SKM-1 (cell line): ENCODE measurements around the gene FAM210A.
A peak's percentile ranks its signal among the peaks of the same experiment; 100 is the strongest.

Source experiments
- DNase-seq: peaks from one replicate; lab custom pipeline; 2025; ENCODE audit not compliant: unreplicated experiment; lab: John Stamatoyannopoulos, UW

Gene FAM210A

DNA sequence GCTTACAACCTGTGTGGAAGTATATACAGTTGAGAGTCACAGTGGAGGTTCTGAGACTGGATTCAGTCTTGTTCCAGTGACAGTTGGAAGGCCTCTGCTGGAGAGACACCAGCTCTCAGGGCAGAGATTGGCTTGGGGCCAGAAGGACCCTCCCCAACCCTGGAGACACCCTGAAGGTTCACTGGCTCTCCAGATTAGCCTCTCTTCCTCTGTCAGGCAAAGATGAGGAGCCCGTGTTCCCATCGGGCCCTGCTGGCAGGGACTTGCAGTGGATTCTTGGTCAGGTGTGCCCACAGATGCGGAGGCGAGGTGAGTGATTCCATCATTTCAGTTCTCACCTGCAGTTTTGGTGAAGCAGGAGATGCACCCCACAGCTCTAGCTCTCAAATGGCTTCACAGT, 78.6 kb downstream of the FAM210A start:
- DNase-seq: no peak

DNA sequence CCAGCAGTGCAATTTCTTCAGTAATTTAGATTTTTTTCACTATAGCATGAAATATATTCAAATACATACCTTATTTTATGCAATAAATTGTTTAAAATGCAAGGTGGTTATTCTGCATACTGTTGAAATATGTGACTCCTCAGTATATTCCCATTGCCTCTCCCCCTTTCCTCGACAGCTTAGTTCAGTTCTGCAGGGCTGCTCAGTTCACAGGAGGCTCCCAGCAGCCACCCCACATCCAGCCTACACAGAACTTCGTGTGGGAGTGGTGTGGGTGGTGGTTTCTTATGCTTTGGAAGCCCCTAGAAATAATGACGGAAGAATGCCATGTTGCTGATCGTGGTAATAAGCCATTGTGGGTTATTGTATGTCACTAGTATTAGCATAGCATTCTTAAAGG, 79.7 kb downstream of the FAM210A start:
- DNase-seq: no peak

DNA sequence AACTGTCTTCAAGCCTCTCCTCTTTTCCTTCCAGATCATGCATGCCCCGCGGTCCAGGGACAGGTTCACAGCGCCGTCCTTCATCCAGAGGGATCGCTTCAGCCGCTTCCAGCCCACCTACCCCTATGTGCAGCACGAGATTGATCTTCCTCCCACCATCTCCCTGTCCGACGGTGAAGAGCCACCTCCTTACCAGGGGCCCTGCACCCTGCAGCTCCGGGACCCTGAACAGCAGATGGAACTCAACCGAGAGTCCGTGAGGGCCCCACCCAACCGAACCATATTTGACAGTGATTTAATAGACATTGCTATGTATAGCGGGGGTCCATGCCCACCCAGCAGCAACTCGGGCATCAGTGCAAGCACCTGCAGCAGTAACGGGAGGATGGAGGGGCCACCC, 81.3 kb downstream of the FAM210A start:
- no peak for DNase-seq

- DNase-seq: no peak
Measured at GRCh38 chr18:13643261-13643751, 83.1 kb downstream of the FAM210A start.

- DNase-seq: no peak
Measured at GRCh38 chr18:13642440-13642827, 83.9 kb downstream of the FAM210A start.

DNA sequence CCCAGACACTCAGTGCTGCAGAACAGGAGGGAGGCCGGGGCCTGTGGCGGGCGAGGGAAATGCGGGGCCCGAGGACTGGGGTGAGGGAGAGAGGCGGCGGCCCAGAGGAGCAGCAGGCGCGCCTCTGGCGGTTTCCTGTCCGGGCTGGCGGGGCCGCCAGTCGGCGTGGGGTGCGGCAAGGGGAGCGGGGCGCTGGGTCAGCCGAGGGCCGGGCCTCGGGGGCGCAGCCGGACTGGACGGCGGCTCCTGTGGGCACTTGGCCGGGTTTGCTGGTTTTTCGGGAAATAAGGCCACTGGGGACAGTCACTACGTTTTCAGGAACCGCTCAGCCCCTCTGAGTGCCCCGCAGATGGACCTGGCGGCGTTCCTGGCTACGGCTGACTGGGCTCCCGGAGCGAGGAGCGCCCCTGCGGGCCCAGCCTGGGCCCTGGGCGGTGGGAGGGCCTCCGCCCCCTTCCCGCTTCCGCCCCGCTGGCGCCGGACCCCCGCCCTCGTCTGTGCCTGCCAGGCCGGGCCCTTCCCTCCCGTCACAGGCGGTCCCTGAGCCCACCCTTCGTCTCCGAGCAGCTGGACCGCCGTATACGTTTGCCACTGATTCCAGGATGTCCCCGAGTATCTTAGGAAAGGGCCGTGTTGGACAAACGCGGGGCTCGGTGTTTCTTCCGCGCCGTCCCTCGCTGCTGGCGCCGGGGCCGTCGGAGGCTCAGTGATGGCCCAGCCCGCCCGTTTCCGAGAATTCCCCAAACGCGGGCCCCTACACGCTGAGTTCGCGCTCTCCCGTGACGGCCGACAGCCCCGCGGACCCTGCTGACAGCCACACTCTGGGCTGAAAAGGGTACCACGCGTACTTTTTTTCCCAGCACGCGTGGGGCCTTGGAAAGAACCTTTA, 84.6 kb downstream of the FAM210A start:
- DNase-seq: no peak

DNA sequence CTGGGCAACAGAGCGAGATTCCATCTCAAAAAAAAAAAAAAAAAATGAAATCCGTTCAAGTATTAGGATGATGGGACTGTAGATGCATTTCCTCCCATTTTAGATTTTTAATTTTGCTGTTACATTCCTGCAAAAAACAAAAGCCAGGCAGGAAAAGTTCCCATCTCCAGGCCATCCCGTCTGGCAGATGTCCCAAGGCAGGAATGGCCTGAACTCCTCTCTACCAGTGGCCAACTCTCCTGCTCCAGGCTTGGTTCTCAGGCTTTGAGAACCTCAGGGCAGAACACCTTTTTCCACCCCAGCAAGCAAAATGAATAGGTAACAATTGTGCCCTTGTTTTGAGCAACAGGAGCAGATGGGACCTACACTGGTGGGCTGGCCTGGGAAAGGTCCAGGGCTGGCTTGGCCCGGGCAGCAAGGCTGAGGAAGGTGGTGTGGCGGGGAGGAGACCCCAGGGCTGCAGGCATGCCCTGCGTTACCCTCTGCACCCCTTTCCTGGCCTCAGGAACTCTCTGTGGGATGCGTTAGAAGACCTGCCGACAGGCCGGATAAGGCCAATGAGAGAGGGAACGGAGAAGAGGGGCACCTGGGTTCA, 86.0 kb downstream of the FAM210A start:
- no peak for DNase-seq

DNA sequence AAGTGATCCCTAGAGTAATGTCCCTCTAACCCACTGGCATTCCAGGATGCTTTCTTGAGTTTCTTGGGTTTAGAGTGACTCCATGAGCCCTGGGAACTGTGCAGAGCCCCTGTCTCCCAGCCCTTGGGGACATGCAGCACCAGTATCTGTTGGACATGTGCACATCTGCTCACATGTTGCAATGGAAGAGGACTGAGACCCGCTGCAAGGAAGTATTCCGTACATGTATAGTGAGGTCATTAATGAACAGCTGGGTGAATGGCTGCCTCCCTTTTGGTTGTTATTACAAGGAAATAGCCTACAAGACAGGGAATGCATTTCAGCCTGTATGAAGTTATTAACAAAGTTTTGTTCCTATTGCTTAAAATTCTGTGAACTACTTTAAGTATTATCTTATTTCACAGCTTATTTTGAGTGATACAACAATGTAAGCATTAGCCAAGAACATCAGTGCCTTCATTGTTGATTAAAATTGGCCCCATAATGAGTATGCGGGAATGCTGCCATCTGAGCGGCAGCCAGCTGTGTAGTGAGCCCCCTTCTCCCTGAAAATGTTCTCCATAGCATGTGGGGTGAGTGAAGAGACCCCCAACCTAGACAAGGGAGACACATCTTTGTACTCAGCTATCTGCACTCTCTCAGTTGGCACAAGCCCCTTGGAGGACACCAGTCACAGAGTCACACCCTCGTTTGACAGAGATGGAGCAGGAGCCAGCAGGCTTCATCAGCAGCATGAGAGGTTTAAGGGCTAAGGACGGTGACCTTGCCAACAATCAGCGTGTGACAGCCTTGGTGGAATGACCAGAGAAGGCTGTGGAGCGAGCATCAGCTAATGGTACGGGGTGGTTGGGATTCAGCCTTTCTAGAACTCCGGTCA, 87.4 kb downstream of the FAM210A start:
- DNase-seq: no peak

DNA sequence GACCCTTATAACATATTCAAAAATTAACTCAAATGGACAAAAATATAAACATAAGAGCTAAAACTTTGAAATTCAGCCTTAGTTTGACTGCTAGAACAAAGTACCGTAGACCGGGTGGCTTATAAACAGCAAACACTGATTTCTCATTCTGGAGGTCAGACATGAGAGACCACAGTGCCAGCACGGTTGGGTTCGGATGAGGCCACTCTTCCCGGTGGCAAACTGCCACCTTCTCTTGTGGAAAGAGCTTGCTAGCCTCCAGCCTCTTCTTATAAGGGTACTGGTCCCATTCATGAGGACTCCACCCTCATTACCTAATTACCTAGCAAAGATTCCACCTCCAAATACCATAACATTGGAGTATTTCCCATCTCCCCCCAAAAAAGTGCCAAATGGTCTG, 91.3 kb downstream of the FAM210A start:
- DNase-seq: no peak

DNA sequence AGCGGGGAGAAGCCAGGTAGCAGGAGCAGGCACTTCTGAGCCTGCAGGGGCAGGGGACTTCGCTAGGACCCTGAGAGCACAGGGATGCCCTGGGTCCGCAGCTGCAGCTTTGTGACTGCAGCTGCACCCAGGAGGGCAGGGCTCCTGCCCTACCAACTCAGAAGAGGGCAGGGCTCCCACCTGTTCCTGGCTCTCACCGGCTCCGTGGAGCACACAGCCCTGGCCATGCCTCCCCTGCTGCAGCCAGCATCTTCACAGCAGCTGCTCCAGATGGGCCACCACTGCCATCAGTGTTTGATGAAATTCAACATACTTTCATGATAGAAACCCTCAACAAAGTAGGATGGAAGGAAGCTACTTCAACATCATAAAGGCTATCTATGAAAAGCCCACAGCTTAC, 92.7 kb downstream of the FAM210A start:
- no peak for DNase-seq

- no peak for DNase-seq
Measured at GRCh38 chr18:13630716-13631268, 95.6 kb downstream of the FAM210A start.

GRCh38 chr18:13629841-13630715, 96.3 kb downstream of the FAM210A start:
- DNase-seq: peak; percentile 42

DNA sequence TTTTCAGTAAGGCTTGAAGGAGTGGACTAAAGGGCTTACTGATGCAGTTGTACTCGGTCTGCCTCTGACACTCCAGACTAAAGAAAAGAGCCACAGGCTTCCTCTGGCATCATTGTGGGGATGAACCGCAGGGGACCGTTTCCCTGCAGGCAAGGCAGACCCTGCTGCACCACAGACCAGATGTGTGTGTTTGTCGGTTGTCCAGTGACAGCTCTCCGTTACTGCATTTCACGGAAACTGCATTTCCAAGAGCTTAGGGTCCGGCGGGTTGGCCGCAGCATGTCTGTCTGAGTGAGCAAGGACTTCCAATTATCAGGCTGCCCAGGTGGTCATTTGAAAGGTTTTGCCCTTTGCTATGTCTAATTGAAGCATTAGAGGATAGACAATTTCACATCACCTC, 98.1 kb downstream of the FAM210A start:
- no peak for DNase-seq

DNA sequence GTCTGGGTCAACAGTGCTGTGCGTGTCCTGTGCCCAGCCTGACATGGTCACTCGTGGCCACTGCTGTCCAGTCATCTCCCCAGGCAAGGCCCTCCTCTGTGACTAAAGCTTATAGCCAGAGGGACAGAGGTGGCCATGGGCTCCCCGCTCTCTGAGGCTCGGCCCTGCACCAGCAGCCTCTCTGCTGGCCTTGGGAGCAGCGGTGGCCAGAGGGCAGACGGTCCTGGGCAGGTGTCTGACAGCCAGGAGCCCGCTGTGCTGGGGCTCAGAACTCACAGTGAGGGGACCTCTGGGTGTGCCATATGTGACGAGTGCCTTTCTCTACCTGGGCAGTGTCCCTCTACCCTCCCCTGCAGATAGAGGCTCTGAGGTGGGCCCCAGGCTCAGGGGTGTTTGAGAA, 98.7 kb downstream of the FAM210A start:
- DNase-seq: no peak

DNA sequence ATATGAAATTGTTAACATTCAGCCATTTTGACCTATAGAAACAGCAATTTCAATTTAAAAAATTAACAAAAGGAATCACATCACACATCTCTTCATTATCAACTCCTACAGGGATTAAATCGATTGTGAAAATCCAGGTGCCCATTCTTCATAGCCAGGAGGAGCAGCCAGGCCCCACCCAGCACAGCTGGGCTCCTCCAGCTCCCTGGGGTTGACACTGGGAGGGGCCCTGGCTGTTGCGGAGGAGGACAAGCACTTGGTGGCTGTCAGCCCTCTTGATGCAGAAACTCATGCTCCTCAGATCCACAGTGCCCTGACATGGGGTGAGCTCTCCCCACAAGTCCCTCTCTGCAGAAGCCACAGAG, 99.8 kb downstream of the FAM210A start:
- no peak for DNase-seq

DNA sequence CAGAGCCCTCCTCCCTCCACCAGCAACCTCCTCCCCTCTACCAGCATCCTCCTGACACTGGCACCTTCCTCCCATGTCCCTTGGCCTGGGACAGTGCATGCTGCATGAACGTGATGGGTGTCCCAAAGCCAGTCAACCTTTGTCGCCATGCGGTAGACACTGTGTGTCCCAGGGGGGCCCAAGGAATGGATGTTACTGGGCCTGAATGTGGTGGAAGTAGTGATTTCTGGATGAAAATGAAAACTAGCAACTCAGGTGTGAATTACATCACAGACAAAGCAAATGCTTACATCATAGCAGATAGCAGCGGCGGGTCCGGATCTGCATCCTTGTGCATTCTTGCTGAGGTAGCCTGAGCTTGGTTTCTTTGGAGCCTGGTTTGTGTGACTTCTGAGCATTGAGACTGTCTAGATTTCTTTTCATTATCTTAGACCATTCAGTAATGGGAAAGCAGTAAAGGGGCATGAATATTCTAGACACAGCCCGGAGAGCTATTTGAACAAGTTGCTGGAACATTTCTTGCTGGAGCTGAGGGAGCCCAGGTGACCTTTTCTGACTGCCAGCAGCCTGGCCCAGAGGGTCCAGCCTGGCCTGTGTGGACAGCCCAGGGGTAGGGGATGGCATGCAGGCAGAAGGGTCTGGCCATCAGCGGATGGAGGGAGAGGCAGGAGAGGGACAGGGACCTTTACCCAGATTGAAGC, 100.4 kb downstream of the FAM210A start:
- DNase-seq: no peak

- DNase-seq: no peak
Measured at GRCh38 chr18:13625355-13625754, 101.0 kb downstream of the FAM210A start.

GRCh38 chr18:13624563-13625237, 101.7 kb downstream of the FAM210A start:
- DNase-seq: no peak

DNA sequence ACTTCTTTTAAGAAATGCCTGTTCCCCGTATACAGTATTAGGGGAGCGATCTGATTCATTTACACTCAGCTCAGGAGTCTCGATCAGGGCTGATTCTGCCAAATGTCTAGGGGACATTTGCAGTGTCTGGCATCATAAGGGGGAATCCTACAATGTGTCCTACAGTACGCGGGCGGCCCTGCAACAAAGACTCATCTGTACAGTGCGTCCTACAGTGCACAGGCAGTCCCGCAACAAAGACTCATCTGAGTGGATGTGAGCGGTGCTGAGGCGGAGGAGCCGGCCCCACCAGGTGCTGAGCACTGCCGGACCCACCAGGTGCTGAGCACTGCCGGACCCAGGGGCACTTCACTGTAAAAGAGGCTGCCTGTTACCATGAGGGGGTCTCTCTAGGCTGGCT, 102.5 kb downstream of the FAM210A start:
- no peak for DNase-seq
